T-helper 2 cell (primary cell): ENCODE data around the gene MIS18A.
"Not testable (repeated sequence)": the region's sequence is repeated elsewhere in the genome, so short reads cannot be mapped to it uniquely, and the experiment has no call there.

Source experiments
- DNase-seq, 5 experiments: peaks; one replicate each; pipeline versions ENCODE4 v3.0.0 to v3.0.0-alpha.2; 2012 to 2022

MIS18A gene

GRCh38 chr21:32303385-32303784 lies 24.5 kb upstream of the MIS18A start:
- DNase-seq: no peak

DNA sequence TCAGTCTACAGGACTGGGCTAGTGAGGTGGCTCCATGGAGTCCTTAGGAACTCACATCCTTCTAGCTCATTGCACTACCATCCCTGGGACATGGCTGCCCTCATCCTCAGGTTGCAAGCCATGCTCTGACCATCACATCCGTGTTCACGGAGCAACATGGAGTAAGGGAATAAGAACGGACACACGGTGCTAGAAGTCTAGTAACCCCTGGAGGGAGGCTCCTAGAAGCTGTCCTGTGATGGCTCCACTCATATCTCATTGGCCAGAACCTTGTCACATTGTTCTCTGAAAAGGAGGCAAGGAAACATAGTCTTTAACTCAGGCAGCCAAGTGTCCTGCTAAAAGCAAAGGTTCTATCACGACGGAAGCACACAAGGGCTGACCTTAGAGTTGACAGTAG lies 23.7 kb upstream of the MIS18A start:
- no peak for DNase-seq

- no peak for DNase-seq
Measured at GRCh38 chr21:32301596-32301995, 22.7 kb upstream of the MIS18A start.

- no peak for DNase-seq
Measured at GRCh38 chr21:32300117-32300681, 21.4 kb upstream of the MIS18A start.

- no peak for DNase-seq
Measured at GRCh38 chr21:32299695-32300094, 20.8 kb upstream of the MIS18A start.

DNA sequence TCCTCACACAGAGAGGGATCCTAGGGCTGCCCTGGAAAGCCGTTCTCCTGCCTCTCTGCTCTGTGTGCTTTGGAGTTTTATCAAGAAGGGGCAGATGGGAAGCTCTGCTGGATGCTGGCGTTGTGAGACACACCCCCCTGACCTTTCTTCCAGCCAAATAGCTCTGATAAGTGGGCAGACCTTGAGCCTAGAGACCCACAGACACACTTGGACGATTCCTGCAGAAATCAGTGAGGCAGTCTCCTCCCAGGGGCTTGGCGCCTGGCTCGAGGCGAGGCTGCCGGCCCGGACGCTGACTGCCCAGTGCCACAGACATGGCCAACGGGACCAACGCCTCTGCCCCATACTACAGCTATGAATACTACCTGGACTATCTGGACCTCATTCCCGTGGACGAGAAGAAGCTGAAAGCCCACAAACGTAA lies 19.8 kb upstream of the MIS18A start, which contains the start of gene MRAP:
TSS of gene MRAP (plus strand) at position 198 of the 424 bp plus-strand sequence. CDS start at position 315, 117 bp downstream.
- DNase-seq: no peak

DNA sequence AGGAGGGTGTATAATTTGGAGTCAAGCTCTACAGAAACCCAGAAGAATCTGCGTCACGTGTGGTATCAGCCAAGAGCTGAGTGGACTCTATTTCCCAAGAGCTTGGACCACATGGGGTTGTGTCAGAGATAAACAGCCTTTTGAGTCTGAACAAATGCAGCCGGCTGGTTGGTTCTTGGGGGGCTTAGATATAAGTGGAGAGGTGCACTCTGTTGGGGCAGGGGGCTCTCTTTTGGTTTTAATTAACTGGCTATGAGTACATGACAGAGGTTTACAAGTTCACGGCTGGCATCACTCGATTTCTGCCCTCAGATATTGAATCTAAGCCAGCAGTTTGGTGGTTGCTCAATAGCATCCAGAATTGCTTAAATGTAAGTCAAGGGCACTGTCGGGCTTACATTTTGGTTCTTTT lies 19.3 kb upstream of the MIS18A start:
- DNase-seq: no peak

DNA sequence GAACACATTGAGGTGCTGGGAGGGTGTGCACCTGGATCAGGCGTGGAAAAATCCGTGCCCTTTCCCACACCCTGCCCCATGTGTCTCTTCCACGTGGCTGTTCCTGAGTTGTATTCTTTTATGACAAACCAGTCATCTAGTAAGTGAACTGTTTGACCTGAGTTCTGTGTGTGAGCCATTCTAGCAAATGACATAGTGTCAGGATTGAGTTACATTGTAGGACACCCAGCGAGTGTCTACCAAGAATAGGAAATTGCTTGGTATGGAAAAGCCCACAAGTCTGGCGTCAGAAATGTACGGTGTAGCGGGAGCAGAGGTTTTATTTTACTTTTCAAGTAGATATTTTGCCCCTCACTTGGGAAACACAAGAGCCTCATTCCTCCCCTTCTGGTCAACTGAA lies 18.6 kb upstream of the MIS18A start:
- DNase-seq: no peak

DNA sequence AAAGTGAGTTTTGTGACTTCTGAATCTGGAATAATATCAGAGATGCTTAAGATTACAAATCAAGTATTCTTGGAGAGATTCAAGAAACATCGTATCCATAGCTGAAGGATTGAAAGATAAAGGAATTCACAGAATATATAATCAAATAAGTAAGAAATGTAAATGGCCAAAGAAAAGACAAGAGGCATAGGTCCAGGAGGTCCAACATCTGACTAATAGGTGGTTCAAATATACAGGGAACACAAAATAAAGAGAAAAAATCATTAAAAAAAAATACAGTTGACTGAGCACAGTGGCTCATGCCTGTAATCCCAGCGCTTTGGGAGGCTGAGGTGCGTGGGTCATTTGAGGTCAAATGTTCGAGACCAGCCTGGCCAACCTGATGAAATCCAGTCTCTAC lies 6.6 kb upstream of the MIS18A start:
- no peak for DNase-seq

- DNase-seq: no peak
Measured at GRCh38 chr21:32282992-32283391, 4.1 kb upstream of the MIS18A start.

GRCh38 chr21:32281531-32281930 lies 2.7 kb upstream of the MIS18A start:
- DNase-seq: no peak

DNA sequence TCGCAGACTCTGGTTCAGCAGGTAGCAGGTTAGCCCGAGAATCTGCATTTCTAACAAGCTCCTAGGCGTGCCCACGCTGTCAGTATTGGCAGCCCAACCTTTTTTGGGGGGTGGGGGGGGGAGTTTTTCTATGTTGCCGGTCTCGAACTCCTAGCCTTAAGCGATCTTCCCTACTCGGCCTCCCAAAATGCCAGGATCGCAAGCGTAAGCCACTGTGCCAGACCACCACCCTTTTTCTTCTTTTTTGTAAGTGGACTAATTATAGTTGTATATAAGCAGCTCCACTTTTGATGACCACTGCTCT lies 480 bp upstream of the MIS18A start:
- DNase-seq: no peak

GRCh38 chr21:32278103-32278502 lies 746 bp downstream of the MIS18A start:
- peak in 1 of 5 experiments; percentile 20 for DNase-seq

DNA sequence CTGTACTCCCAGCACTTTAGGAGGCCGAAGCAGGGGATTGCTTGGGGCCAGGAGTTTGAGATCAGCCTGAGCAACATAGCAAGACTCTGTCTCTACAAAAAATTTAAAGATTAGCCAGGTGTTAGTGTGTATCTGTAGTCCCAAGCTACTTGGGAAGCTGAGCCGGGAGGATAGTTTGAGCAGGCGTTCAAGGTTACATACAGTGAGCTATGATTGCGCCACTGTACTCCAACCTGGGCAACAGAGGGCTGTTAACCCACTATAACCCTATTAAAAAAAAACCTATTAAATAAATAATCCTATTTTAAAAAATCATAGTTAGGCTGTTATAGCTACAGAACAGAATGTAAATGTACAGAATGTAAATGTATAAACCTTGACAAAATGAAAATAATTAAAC lies 2.2 kb downstream of the MIS18A start:
- no peak for DNase-seq

DNA sequence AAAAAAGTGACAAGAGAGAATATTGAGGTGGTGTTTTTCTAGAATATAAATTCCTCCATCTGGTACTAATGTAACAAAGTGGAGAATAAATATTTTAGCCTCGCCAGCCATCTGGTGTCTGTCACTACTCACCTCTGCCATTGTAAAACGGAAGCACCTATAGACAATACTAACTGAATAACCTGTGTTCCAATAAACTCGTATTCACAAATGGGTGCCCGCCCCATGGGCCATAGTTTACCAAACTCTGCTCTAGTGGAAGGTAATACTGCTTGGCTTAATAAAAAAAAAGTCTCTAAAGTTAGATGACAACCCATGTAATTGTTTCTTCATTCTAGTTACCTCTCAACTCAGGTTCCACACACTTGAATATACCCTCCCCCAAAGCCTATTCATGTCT lies 8.1 kb downstream of the MIS18A start:
- DNase-seq: no peak

GRCh38 chr21:32265321-32265720 lies 13.5 kb downstream of the MIS18A start:
- not testable (repeated sequence) for DNase-seq

GRCh38 chr21:32261929-32262328 lies 16.9 kb downstream of the MIS18A start:
- no peak for DNase-seq

DNA sequence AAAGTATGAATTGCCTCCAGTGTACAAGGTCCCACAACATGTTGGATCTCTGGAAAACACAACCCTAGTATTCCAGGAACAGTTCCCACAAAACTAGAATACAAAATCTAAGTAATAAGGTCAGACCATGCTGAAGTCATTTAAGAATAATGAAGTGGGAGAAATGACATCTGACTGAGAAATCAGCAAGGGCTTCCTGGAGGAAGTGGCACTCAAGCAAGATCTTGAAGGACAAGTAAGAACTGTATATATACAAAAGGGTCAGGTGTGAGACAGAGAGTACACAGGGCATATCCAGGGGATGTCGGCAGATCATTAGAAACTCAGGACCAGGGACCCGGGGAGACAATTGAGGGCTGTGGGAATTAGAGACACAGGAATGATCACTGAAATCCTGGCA lies 18.7 kb downstream of the MIS18A start:
- DNase-seq: no peak

DNA sequence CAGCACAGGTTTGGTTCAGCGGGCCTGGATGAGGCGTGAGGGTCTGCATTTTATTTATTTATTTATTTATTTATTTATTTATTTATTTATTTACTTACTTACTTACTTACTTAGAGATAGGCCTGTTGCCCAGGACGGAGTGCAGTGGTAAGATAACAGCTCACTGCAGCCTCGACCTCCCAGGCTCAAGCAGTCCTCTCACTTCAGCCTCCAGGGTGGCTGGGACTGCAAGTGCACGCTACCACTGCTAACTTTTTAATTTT lies 20.1 kb downstream of the MIS18A start:
- not testable (repeated sequence) for DNase-seq

DNA sequence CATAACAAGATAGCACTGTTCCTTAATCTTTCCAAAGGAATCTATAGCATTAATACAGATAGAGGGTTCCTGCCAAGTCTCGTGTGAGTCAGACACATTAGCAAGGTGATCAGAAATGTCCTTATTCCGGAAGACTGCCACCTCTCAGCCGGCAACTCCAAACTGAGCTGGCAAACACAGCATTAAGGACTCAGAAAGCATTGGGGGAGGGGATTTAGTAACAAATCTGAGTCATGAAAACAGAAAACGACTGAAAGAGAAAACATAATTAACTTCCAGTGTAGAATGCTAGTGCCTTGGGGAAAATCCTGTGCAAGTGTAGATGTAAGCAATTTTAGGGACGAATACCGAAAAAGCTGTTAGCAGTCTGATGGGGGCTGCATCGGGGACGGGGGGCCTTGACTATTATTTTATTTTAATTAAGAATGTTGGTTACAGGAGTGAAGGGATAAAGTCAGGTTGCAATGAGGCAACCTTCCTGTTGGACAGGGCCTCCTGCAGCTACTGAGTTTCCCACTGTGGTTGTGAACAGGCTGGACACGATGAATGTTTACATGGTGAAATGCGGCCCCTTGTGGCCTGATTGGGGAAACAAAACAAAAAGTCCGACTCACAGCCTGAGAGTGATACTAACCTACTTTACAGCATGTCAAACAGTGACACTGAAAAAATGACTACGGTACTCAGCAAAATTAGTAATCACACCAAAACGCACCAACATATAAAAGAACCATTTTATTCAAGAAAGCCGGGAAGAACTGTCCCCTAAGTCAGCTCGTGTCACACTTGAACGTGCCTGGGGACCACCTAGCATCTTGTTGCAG lies 20.7 kb downstream of the MIS18A start:
- peak in 1 of 5 experiments; percentile 53 for DNase-seq

- no peak for DNase-seq
Measured at GRCh38 chr21:32256873-32257620, 21.8 kb downstream of the MIS18A start.

GRCh38 chr21:32256251-32256650 lies 22.6 kb downstream of the MIS18A start:
- no peak for DNase-seq

DNA sequence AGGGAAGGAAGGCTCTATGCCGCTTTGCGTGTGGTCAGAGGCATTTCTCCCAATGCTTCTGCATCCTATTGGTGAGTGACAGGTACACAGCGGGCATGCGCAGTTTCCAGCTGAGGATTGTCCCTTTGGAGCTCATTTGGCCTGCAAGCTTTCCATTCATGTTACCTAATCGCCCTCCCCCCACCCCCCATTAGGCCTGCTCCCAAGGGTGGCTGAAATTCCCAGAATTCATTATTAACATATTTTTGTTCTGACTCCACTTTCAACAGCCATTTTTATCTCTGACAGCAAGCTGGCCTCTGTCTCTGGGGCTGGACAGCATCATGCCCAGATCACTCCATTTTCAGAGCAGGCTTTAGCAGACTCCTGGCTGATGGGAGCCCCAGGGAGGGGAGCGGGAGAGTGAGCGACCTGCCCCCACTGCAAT lies 25.6 kb downstream of the MIS18A start:
- DNase-seq: no peak

DNA sequence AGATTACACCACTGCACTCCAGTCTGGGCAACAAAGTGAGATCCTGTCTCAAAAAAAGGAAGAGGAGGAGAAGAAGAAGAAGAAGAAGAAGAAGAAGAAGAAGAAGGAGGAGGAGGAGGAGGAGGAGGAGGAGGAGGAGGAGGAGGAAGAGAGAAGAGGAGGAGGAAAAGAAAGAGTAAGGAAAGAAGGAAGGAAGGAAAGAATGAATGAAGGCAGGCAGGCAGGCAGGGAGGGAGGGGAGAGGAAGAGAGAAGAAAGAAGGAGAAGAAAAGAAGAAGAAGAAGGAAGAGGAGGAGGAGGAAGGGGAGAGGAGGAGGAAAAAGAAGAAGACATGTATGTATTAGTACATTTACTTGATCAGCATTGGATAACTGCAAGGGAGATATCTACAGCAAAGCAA lies 26.7 kb downstream of the MIS18A start:
- no peak for DNase-seq
